GM21723 (cell line): ENCODE measurements around the gene SBF1.

Source experiments
- ATAC-seq: cut with Tn5 transposase; IDR thresholded peaks from one replicate; pipeline ENCODE4 v1.9.1; 2021; ENCODE audit warnings: mild to moderate bottlenecking, moderate library complexity; ENCODE audit not compliant: unreplicated experiment

Gene SBF1

GRCh38 chr22:50469377-50470305 lies 5.2 kb downstream of the SBF1 start:
- ATAC-seq = peak; percentile 55

DNA sequence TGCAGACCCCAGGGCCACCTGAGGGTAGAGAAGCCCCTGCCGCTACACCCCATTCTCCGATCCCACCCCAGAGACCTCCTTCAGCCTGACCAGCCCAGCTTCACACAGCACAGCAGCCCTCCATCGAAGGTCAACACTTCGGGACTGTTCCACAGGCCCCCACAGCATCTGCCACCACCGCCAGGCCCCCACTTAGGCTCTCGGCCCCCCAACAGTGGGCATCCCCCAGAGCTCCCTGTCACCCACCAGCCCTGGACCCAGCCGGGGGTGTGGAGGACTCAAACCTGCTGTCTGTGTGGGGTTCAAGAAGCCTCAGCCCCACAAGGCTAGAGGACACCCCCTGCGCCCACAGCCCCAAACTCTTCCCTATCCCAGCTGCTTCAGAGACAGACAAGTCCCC lies 6.2 kb downstream of the SBF1 start:
- no peak for ATAC-seq

- no peak for ATAC-seq
Observed at GRCh38 chr22:50467773-50468440, 6.9 kb downstream of the SBF1 start.

- ATAC-seq = no peak
Observed at GRCh38 chr22:50467341-50467740, 7.5 kb downstream of the SBF1 start.

DNA sequence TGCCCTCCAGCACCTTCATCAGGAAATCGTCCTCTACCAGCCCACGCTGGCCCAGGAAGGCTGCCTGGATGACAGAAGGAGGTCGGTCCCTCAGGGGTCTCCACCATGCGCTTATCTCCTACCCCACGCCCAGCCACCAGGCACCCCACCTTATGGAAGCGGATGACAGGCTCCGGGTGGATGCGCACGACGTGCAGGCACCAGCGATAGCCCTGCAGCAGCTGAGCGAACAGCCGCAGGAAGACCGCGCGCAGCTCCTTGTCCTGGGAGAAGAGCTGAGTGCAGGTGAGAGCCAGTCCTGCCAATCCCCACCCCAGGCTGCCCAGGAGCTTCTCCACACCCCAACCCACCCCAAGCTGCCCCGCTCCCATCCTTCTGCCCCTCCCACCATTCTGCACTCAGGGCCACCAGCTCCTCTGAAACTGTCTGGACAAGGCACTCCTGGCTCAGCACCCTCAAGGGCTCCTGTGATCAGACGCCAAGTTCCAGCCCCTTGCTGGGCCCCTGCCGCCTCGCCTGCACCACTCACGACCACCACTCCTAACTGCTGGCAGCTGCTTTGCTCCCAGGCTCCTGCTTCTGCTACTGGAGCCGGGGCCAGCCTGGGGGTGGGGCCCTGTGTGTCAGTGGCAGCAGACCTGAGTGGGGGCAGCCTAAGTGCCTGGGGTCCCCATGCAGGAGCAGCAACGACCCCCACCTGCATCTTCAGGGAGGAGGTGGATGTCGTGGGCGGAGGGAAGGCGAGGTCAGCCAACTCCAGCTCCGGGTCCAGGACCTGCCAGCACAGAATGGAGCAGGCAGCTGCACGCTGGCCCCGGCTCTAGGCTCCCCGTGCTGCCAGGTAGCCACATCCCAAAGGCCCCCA lies 9.5 kb downstream of the SBF1 start:
- no peak for ATAC-seq

- no peak for ATAC-seq
Observed at GRCh38 chr22:50464451-50464850, 10.4 kb downstream of the SBF1 start.

- ATAC-seq = no peak
Observed at GRCh38 chr22:50463188-50463900, 11.5 kb downstream of the SBF1 start.

DNA sequence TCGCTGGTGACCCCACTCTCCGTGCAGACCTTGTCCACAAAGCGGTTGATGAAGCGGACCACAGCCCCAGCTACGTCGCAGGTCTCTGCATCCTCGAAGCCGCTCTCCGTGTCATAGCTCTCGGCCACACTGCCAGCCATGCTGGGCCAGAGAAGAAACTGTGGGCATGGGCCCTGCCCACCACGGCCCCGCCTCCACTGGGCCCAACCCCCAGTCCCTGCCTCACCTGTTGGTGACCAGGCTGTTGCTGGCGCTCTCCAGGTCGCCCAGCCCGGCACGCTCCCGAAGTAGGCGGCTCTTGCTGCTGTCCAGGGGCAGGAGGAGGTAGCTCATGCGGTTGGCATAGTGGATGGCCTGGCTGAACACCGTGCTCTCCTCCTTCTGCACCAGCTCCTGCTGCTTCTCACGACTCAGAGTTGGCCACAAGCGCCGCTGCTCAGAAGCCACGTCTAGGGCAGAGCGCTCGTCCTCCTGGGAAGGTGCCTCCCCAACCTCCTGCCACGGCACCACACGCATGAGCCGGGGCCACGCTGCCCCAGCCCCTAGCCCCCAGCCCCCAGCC lies 12.8 kb downstream of the SBF1 start:
- ATAC-seq = no peak

GRCh38 chr22:50461536-50461935 lies 13.3 kb downstream of the SBF1 start:
- ATAC-seq = no peak

DNA sequence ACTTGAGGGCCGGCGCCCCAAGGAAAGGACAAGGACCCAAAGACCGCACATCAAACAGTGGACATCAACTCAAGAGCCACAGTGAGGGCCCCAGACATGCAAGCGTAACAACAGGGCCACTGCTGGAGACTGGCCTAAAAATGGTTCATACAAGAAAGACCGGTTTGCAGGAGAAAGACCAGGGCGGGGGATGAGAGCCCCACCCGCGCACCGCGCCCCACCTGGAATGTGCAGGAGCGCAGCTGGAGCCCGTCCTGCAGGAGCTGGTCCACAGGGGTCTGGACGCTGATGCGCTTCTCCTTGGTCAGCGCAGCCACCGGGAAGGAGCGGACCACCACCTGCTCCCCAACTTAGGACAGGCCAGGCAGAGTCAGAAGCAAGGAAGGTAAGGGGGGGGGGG lies 13.9 kb downstream of the SBF1 start:
- ATAC-seq = no peak

DNA sequence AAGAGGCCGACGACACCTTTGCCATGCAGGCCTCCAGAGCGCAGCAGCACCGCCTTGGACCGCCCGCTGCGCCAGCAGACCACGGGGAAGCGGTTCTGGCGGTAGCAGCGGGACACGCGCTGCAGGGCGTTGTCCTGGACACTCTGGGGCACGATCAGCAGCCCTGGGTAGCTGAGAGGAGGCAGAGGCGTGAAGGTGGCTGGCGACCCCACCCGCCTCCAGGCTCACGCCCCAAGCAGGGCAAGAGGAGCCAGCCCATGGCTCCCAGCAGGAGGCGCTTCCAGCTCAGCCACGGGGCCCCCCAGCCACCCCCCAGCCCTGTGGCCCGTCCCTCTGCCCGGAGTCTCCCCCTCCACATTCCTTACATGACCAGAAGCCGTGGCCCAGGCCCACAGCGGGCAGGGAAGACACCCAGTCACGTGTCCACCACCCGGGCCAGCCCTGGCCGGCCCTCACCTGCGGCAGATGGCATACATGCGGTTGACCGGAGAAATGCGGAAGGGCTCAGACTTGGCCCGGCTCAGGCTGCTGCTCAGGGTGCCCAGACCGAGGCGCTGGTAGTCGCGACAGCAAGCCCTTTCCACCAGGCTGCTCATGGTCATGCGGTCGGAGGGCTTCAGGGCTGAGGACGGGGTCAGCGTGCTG lies 15.2 kb downstream of the SBF1 start:
- ATAC-seq = no peak

DNA sequence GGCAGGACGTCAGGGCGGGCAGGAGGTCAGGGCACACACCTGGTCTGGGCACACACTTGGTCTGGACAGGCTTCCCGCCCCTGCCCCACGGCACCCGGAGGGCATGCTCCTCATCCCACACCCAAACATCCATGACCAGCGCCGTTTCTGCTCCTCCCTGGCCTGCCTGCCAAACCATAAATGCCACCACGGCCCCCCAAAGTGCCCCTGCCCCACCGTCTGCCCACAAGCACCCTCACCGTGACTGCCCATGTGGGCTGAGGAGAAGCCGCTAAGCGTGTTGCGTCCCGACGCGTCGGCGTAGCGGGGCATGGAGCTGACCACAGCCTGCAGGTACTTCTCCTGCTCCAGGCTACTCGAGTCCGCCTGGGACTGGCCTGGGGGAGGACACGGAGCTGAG lies 15.8 kb downstream of the SBF1 start:
- ATAC-seq = no peak

GRCh38 chr22:50456466-50457234 lies 18.2 kb downstream of the SBF1 start:
- ATAC-seq = no peak

GRCh38 chr22:50456026-50456425 lies 18.8 kb downstream of the SBF1 start:
- no peak for ATAC-seq

DNA sequence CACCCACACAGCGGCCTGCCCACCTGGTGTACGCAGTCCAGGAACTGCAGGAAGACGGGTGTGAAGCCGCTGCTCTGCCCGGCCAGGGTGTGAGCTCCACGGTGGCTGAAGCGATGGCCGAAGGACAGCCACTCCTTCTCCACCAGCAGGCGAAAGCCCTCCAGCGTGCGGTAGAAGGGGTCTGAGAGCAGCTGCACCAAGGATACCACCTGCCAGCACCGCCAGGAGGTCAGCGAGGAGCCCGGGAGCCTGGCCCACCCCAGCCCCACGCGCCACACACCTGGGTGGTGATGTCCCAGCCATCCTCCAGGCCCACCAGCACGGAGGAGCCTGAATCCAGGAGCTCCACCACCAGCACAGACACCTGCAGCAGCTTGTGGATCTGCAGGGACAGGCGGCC lies 19.6 kb downstream of the SBF1 start:
- ATAC-seq = no peak

DNA sequence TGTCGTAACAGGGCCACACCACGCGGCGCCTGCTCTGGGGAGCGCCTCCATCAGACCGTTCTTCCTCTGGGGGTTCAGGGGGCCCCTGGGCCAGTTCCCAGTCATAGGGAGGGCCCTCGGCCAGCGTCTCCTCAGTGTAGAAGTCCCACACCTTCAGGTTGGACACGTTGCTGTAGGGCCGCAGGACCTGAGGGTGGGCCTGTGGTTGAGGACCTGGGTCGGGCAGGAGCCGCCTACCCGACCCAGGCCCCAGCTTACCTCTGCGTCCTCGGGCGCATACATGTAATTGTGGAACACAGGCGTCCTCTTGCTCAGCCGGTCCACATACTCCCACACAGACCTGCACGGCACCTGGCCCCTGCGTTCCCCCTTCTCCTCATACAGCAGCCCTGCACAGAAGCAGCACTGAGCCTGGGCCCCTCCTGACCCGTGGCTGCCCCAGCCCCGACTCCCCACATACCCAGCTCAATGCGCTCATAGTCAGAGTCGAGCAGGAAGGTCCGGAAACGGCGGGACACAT lies 20.2 kb downstream of the SBF1 start:
- ATAC-seq = no peak

GRCh38 chr22:50452649-50453048 lies 22.2 kb downstream of the SBF1 start:
- ATAC-seq = no peak

DNA sequence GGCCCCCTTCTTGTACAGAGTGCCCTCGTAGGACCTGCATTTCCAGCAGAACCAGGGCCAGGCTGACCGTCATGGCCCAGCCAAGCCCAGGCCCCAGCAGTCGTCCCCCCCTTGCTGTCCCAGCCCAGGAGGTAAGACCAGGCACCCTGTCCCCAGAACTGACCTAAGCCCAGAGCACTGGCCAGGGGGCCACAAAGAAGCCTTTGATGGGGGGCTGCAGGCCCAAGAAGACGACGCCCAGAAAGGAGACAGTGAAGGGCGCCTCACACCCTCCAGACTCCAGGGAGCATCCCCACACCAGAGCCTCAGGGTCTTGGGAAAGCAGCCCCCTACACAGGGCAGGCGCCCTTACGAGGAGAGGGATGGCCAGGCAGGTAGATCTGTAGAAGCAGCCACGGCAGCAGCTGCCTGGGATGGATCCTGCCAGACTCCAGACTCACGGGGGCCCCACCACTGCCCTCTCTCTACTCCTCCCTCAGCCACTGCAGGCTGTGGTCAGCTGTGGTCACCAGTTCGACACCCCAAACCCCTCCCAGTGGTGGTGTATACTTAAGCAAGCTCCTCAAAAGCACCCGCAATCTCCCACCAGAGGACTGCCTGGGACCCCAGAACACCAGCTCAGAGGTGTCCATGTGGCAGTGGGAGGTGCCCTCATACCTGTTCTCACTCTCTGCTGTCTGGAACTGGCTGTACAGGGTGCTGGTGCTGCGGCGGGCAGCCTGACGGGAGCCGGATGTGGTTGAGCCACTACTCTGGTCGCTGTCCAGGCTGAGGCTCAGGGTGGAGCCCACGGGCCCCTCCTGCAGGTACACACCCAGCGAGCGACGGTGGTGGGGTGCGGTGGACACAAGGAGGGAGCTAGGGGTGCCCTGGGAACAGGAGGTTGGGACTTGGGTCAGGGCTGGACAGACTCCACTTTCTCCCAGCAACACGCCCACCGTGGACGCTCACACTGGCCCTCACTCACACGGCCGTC lies 27.0 kb downstream of the SBF1 start:
- no peak for ATAC-seq
